Measurements from ENCODE around the gene RACK1.
"Not testable (repeated sequence)": the region's sequence is repeated elsewhere in the genome, so short reads cannot be mapped to it uniquely, and the experiment has no call there.

RACK1 gene

DNA sequence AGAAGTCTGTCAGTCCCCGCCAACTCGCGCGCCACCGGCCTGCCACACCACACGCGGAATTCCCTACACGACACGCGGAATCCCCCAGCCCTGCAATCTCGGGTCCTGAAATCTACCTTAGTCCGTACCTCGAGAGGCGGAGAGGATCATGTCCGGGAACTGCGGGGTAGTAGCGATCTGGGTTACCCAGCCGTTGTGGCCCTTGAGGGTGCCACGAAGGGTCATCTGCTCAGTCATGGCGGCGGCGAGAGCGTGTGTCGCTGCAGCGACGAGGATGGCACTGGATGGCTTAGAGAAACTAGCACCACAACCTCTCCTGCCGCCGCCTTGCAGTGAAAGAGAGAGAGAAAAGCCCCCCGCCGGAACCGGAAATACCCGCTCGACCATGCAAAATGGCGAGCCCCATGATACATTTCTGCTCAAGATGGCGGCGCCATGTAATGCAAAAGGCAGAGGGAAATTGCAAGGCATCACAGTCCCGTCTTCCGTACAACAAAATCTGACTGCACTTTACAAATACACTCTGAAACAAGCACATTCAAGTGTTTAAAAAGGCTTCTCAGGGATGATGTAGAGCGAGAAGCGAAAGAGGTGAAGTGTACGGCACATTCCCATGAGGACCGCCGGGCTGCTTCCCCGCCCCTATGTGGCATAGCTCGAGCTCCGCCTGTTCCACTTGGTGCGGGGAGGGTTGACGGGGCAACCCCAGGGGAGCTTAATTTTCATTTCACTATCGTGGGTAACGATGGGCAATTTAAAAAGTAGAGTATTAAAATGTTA, at the start of gene RACK1:
Gene RACK1, minus strand, starts transcription at position 343 of the 780 bp plus-strand sequence. Its CDS starts 106 bp downstream, at position 237.
- ATAC-seq = peak; percentile 87
- peak within 1 kb of the TSS; percentile 100 for H3K4me3 Mint-ChIP-seq
- no peaks in the 10 kb centered on the region for H3K27me3 Mint-ChIP-seq
- peaks cover 52% of the 10 kb centered on the region for H3K36me3 Mint-ChIP-seq
- peaks cover 73% of the 10 kb centered on the region for H3K4me1 Mint-ChIP-seq
- H3K9me3 Mint-ChIP-seq = no peaks in the 10 kb centered on the region
- peak within 1 kb of the TSS; percentile 100 for H3K27ac Mint-ChIP-seq

- H3K36me3 Mint-ChIP-seq, H3K4me3 Mint-ChIP-seq, H3K27me3 Mint-ChIP-seq, H3K9me3 Mint-ChIP-seq: not testable (repeated sequence)
- Mint-ChIP-seq H3K27ac (peak overlapping the region; percentile 90), H3K4me1 (peaks cover 34% of the 10 kb centered on the region)
- ATAC-seq = peak; percentile 57
These were observed 43.6 kb upstream of the RACK1 start for GRCh38 chr5:181287331-181287730.

DNA sequence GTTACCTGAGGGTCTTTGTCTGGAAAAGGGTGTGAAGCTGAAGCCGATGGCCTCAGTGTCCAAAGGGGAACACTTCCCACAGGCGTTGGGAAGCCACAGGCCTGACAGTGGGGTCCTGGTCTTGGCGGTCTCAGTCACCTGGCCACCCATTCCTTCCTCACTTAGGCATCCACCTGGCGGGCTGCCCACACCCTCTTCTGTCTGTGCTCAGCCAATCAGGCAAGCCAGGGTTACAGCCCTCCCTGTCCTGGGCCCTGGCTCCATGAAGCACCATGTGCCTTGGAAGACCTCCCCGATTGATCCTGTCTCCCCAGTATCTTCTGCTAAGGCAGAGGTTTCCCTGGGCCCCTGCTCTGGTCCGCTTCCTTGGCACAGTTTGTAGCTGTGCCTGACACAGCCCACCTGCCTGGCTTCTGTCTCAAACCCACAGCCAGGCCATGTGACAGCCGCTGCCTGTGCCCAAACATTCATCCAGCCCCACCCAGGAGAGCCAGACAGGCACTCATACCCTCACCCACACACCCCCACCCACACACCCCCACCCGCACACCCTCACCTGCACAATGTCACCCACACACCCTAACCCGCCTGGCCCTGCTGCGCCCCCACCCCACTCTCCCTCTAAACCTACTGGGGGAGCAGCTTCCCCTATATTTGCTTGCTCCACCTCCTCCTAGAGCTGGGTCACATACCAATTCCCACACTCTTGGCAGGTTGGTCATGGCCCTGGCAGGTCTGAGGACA, 42.4 kb upstream of the RACK1 start:
- not testable (repeated sequence) for H3K4me3 Mint-ChIP-seq, ATAC-seq, H3K9me3 Mint-ChIP-seq, H3K27me3 Mint-ChIP-seq, H3K36me3 Mint-ChIP-seq
- H3K27ac Mint-ChIP-seq = peak overlapping the region; percentile 90
- peaks cover 34% of the 10 kb centered on the region for H3K4me1 Mint-ChIP-seq

DNA sequence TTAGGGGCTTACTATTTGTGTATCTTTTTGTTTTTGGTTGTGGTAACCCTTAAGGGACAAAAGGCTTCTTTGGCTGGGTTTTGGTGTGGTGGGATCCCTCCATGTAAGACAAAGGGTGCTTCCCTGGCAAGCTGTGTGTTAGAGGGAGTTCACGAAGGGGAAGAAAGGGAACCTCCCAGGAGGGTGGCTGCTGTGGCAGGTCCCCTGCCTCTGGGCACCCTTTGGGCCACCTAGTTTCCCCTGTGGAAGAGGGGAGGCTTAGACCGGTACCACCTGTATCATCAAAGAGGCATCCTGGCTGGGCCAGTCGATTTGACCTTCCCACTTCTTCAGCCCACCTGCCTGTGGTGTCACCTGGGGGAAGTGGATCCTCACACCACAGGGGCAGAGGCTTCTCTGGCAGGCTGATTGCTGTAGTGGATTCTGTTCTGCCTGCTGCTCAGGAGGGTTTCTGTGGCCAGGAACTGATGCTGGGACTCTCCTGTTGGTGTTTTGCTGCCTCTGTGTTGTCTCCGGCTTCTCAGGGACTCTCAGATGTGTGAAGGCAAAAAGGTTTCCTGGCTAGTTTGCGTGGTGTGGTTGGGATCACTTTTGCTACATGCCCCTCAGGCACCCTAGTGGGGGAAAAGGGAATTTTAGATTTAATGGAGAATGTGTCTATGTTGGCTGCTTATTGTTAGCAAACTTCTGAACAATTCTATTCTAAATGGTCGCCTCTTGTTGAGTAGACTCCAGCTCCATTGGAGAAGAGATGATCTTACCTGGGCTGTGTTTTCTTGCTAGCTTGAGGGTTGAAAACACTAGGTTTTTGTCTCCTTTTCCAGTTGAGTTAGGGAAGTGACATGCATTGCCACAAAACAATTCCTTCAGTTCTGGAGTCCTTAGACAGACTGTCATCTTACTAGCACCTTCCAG, 40.4 kb upstream of the RACK1 start:
- not testable (repeated sequence) for H3K9me3 Mint-ChIP-seq, H3K27me3 Mint-ChIP-seq, ATAC-seq, H3K36me3 Mint-ChIP-seq, H3K4me3 Mint-ChIP-seq
- Mint-ChIP-seq H3K27ac (peak overlapping the region; percentile 34), H3K4me1 (peaks cover 34% of the 10 kb centered on the region)

- H3K36me3 Mint-ChIP-seq = no peaks in the 10 kb centered on the region
- H3K27me3 Mint-ChIP-seq = no peaks in the 10 kb centered on the region
- peak overlapping the region; percentile 34 for H3K27ac Mint-ChIP-seq
- no peaks in the 10 kb centered on the region for H3K9me3 Mint-ChIP-seq
- peaks cover 33% of the 10 kb centered on the region for H3K4me1 Mint-ChIP-seq
- H3K4me3 Mint-ChIP-seq = no peak overlapping the region
- ATAC-seq = no peak
These were observed 39.6 kb upstream of the RACK1 start for GRCh38 chr5:181283347-181283746.

DNA sequence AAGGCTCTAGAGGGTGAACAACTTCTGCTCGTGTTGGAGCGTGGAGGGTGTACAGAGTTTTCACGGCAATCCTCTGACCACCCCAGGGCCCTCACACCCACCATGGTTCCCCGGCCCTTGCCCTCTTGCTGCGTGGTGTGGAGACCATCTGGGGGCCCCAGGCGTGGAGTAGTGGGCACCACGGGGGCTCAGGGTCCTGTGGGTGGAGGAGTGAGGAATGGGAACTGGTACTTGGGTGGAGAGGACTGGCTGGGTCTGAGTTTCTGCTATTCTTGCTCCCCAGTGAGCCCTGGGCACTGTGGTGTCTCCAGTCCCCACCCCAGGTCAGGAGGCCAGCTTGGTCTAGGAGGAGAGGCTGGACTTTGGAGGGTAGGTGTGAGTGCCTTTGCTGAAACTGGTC, 39.2 kb upstream of the RACK1 start:
- peak overlapping the region; percentile 34 for H3K27ac Mint-ChIP-seq
- ATAC-seq = no peak

GRCh38 chr5:181282415-181282814, 38.7 kb upstream of the RACK1 start:
- not testable (repeated sequence) for H3K27me3 Mint-ChIP-seq, ATAC-seq, H3K9me3 Mint-ChIP-seq, H3K36me3 Mint-ChIP-seq, H3K27ac Mint-ChIP-seq, H3K4me3 Mint-ChIP-seq
- peaks cover 24% of the 10 kb centered on the region for H3K4me1 Mint-ChIP-seq

More for the DNA sequence above, 39.2 kb upstream of the RACK1 start:
- H3K27me3 Mint-ChIP-seq = no peaks in the 10 kb centered on the region
- no peaks in the 10 kb centered on the region for H3K9me3 Mint-ChIP-seq
- H3K4me3 Mint-ChIP-seq = no peak overlapping the region
- H3K4me1 Mint-ChIP-seq = peaks cover 28% of the 10 kb centered on the region
- H3K36me3 Mint-ChIP-seq = no peaks in the 10 kb centered on the region

DNA sequence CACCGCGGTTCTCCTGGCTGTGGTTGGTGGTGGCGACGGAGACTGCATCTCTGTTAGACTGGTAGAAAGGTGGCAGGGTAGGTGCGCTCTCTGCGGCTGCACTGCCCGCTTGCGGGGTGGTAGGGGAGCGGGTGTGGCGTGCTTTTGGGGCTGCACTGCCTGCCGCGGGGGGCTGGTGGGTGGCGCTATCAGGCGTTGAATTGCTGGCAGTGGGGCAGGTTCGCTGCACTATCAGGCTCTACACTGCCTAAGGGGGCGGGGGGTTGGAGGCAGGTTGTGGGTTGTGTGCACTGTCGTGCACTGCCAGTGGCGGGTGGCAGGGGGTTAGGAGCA, 38.2 kb upstream of the RACK1 start:
- peaks cover 19% of the 10 kb centered on the region for H3K4me1 Mint-ChIP-seq
- ATAC-seq = no peak
- no peaks in the 10 kb centered on the region for H3K36me3 Mint-ChIP-seq
- no peak overlapping the region for H3K4me3 Mint-ChIP-seq
- H3K9me3 Mint-ChIP-seq = no peaks in the 10 kb centered on the region
- no peak overlapping the region for H3K27ac Mint-ChIP-seq
- H3K27me3 Mint-ChIP-seq = no peaks in the 10 kb centered on the region

- Mint-ChIP-seq H3K4me3 (no peak overlapping the region), H3K4me1 (peaks cover 13% of the 10 kb centered on the region), H3K27me3 (no peaks in the 10 kb centered on the region), H3K27ac (no peak overlapping the region), H3K9me3 (no peaks in the 10 kb centered on the region), H3K36me3 (no peaks in the 10 kb centered on the region)
- ATAC-seq = no peak
These were observed 37.6 kb upstream of the RACK1 start for GRCh38 chr5:181281077-181281983.

GRCh38 chr5:181280251-181280762, 36.6 kb upstream of the RACK1 start:
- H3K4me1 Mint-ChIP-seq = peaks cover 9% of the 10 kb centered on the region
- H3K4me3 Mint-ChIP-seq = no peak overlapping the region
- H3K9me3 Mint-ChIP-seq = no peaks in the 10 kb centered on the region
- H3K27ac Mint-ChIP-seq = no peak overlapping the region
- H3K36me3 Mint-ChIP-seq = no peaks in the 10 kb centered on the region
- no peaks in the 10 kb centered on the region for H3K27me3 Mint-ChIP-seq
- ATAC-seq = no peak

GRCh38 chr5:181273433-181273744, 29.7 kb upstream of the RACK1 start:
- not testable (repeated sequence) for H3K9me3 Mint-ChIP-seq, H3K4me1 Mint-ChIP-seq, H3K27me3 Mint-ChIP-seq, H3K36me3 Mint-ChIP-seq, H3K4me3 Mint-ChIP-seq, H3K27ac Mint-ChIP-seq, ATAC-seq

- no peaks in the 10 kb centered on the region for H3K36me3 Mint-ChIP-seq
- no peak for ATAC-seq
- no peak overlapping the region for H3K4me3 Mint-ChIP-seq
- no peaks in the 10 kb centered on the region for H3K27me3 Mint-ChIP-seq
- no peaks in the 10 kb centered on the region for H3K4me1 Mint-ChIP-seq
- H3K27ac Mint-ChIP-seq = no peak overlapping the region
- H3K9me3 Mint-ChIP-seq = no peaks in the 10 kb centered on the region
These were observed 27.4 kb upstream of the RACK1 start for GRCh38 chr5:181271081-181271480.

- not testable (repeated sequence) for H3K36me3 Mint-ChIP-seq, H3K4me3 Mint-ChIP-seq, H3K9me3 Mint-ChIP-seq, H3K27me3 Mint-ChIP-seq, H3K27ac Mint-ChIP-seq, ATAC-seq, H3K4me1 Mint-ChIP-seq
These were observed 24.2 kb upstream of the RACK1 start for GRCh38 chr5:181267907-181268306.

DNA sequence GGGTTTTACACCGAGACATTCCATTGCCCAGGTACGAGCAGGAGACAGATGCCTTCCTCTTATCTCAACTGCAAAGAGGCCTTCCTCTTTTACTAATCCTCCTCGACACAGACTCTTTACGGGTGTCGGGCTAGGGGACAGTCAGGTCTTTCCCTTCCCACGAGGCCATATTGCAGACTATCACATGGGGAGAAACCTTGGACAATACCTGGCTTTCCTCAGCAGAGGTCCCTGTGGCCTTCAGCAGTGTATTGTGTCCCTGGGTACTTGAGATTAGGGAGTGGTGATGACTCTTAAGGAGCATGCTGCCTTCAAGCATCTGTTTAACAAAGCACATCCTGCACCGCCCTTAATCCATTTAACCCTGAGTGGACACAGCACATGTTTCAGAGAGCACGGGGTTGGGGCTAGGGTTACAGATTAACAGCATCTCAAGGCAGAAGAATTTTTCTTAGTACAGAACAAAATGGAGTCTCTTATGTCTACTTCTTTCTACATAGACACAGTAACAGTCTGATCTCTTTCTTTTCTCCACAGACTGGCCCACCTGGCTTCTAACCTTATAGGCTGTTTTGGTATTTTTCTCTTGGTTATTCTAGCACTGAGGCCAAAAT, 23.7 kb upstream of the RACK1 start:
- not testable (repeated sequence) for H3K9me3 Mint-ChIP-seq, H3K36me3 Mint-ChIP-seq, H3K4me3 Mint-ChIP-seq, H3K4me1 Mint-ChIP-seq, H3K27ac Mint-ChIP-seq, H3K27me3 Mint-ChIP-seq, ATAC-seq
